HuH-7.5 (cell line): ENCODE data around the gene IPO7.

ENCODE experiments used
- DNase-seq: peaks from one replicate; pipeline ENCODE4 v3.0.0; 2011; ENCODE audit warnings: low spot score

Gene IPO7

GRCh38 chr11:9494316-9494715, 109.9 kb downstream of the IPO7 start:
- no peak for DNase-seq

GRCh38 chr11:9495803-9496514, 111.5 kb downstream of the IPO7 start:
- DNase-seq, result no peak
